HepG2 (cell line): ENCODE results near the gene IKZF3. TPM values are rescaled to one million over a fixed set of nuclear protein-coding genes. Genes with fewer than 3 reads are reported as not detected.
A peak's percentile ranks its signal among the peaks of the same experiment; 100 is the strongest.

ENCODE experiments used
- BRD4 ChIP-seq: sonication (generic); formaldehyde crosslinking; IDR thresholded peaks from 2 replicates; pipeline ENCODE4 v1.4.0; 2020; ENCODE audit warnings: missing genetic modification reagents
- FOXJ3 ChIP-seq: sonication (generic); formaldehyde crosslinking; IDR thresholded peaks from 2 replicates; pipeline ENCODE4 v1.4.0; 2020; ENCODE audit warnings: missing genetic modification reagents, mild to moderate bottlenecking, borderline replicate concordance
- MTA1 ChIP-seq: sonication (generic); formaldehyde crosslinking; IDR thresholded peaks from 2 replicates; pipeline ENCODE4 v1.4.0; 2020; ENCODE audit warnings: missing genetic modification reagents, mild to moderate bottlenecking, borderline replicate concordance
- NFE2L2 ChIP-seq: fragments of 150-350 bp; IDR thresholded peaks from 2 replicates; pipeline ENCODE4 v1.6.1; 2014; ENCODE audit warnings: low read length
- SNRNP70 ChIP-seq: fragments of 200-400 bp; formaldehyde crosslinking; IDR thresholded peaks from 2 replicates; pipeline ENCODE4 v1.6.1; 2017; ENCODE audit warnings: mild to moderate bottlenecking, low read depth, low read length, moderate library complexity
- SP2 ChIP-seq: sonication (generic); formaldehyde crosslinking; IDR thresholded peaks from 2 replicates; pipeline ENCODE4 v1.5.1; 2020; ENCODE audit warnings: mild to moderate bottlenecking, missing genetic modification reagents
- TBX3 ChIP-seq: fragments of 450-650 bp; IDR thresholded peaks from 2 replicates; pipeline ENCODE4 v1.6.1; 2017; ENCODE audit warnings: antibody characterized with exemption, mild to moderate bottlenecking, inconsistent platforms, borderline replicate concordance
- TEAD3 ChIP-seq: optimal IDR thresholded peaks from 2 replicates; pipeline ENCODE3; 2016; ENCODE audit warnings: borderline replicate concordance
- ZBTB3 ChIP-seq: sonication (generic); formaldehyde crosslinking; IDR thresholded peaks from 2 replicates; pipeline ENCODE4 v1.4.0; 2020; ENCODE audit warnings: low read depth, mild to moderate bottlenecking, moderate library complexity, missing genetic modification reagents, borderline replicate concordance
- ZMYM2 ChIP-seq: sonication (generic); formaldehyde crosslinking; IDR thresholded peaks from 2 replicates; pipeline ENCODE4 v1.8.0; 2022; ENCODE audit warnings: mild to moderate bottlenecking, missing genetic modification reagents
- ZNF569 ChIP-seq: sonication (generic); formaldehyde crosslinking; IDR thresholded peaks from 2 replicates; pipeline ENCODE4 v1.5.0; 2020; ENCODE audit warnings: mild to moderate bottlenecking, missing genetic modification reagents, moderate library complexity, borderline replicate concordance
- ZNF772 ChIP-seq: sonication (generic); formaldehyde crosslinking; IDR thresholded peaks from 2 replicates; pipeline ENCODE4 v1.5.0; 2020; ENCODE audit warnings: mild to moderate bottlenecking, missing genetic modification reagents
- ZNF792 ChIP-seq: IDR thresholded peaks from 2 replicates; pipeline ENCODE4 v1.6.1; 2016
- polyA plus RNA-seq, 8 experiments: library from polyadenylated mRNA; depleted of rRNA in 3 of 8; stranded (reverse) in 7 of 8; unstranded in 1 of 8; fragments of >200 nt; fragmentation: Illumina TruSeq in 4 of 8; extraction: Trizol in 4 of 8; gene quantifications; 2 replicates each; pipeline versions ENCODE4 v1.2.1 to v1.2.3, GENCODE V29; 2011 to 2016; ENCODE audit warnings: low read depth in 4 of 8, missing spikeins in 1 of 8, mixed read lengths in 1 of 8; ENCODE audit not compliant: insufficient read depth in 1 of 8
- total RNA-seq, 5 experiments: library from RNA; depleted of rRNA; stranded (reverse); fragments of >200 nt; fragmentation: Illumina TruSeq; extraction: Trizol; gene quantifications; 2 replicates each; pipeline ENCODE4 v1.2.3, GENCODE V29; 2016; ENCODE audit warnings: low read depth in 1 of 5
- TF ChIP-seq, protein P1 (sequence below): sonication (generic); formaldehyde crosslinking; IDR thresholded peaks from 2 replicates; pipeline ENCODE4 v1.4.0; 2020; ENCODE audit warnings: low read depth, missing genetic modification reagents
- TF ChIP-seq, protein P2 (sequence below): sonication (generic); formaldehyde crosslinking; conservative IDR thresholded peaks from 2 replicates; pipeline ENCODE4 v1.8.0; 2022; ENCODE audit warnings: mild to moderate bottlenecking, moderate library complexity, missing genetic modification reagents
- TF ChIP-seq, protein P3 (sequence below): sonication (generic); formaldehyde crosslinking; IDR thresholded peaks from 2 replicates; pipeline ENCODE4 v1.4.0; 2020; ENCODE audit warnings: missing genetic modification reagents
- TF ChIP-seq, protein P4 (sequence below): IDR thresholded peaks from 2 replicates; pipeline ENCODE4 v1.6.1; 2016; ENCODE audit warnings: missing genetic modification reagents, missing compliant biosample characterization
- TF ChIP-seq, protein P5 (sequence below): sonication (generic); formaldehyde crosslinking; IDR thresholded peaks from 2 replicates; pipeline ENCODE4 v1.4.0; 2020; ENCODE audit warnings: missing genetic modification reagents

Gene IKZF3
- total and polyA plus RNA-seq, 2 of the 13 experiments (the other 11 are each of a cell fraction or from before 2014, with no cell fraction given): not detected

DNA sequence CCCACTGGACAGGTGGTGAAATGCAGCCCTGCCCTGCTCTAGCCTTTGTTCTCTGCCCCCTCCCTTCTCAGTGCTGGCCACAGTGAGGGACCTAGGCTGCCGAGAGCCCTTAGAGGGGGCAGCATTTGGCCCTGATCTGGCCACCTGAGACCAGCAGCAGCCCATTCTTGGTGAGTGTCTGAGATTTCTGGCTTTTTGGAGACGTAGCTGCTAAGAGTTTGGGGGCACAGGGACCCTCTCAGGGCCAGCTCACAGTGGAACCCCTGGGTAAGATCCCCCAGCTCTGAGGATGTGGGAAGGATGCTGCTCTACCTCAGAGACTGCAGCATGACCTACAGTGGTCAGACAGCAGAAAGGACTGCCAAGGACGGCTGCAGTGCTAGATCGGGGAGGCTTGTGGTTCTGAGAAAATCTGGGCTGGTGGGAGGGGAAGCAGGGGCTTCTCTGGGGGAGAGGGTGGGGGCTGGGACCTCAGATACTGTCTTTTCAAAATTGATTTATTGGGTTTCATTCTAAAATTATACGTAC lies 113.0 kb downstream of the IKZF3 start (continued):
- TF ChIP-seq, protein P1, sequence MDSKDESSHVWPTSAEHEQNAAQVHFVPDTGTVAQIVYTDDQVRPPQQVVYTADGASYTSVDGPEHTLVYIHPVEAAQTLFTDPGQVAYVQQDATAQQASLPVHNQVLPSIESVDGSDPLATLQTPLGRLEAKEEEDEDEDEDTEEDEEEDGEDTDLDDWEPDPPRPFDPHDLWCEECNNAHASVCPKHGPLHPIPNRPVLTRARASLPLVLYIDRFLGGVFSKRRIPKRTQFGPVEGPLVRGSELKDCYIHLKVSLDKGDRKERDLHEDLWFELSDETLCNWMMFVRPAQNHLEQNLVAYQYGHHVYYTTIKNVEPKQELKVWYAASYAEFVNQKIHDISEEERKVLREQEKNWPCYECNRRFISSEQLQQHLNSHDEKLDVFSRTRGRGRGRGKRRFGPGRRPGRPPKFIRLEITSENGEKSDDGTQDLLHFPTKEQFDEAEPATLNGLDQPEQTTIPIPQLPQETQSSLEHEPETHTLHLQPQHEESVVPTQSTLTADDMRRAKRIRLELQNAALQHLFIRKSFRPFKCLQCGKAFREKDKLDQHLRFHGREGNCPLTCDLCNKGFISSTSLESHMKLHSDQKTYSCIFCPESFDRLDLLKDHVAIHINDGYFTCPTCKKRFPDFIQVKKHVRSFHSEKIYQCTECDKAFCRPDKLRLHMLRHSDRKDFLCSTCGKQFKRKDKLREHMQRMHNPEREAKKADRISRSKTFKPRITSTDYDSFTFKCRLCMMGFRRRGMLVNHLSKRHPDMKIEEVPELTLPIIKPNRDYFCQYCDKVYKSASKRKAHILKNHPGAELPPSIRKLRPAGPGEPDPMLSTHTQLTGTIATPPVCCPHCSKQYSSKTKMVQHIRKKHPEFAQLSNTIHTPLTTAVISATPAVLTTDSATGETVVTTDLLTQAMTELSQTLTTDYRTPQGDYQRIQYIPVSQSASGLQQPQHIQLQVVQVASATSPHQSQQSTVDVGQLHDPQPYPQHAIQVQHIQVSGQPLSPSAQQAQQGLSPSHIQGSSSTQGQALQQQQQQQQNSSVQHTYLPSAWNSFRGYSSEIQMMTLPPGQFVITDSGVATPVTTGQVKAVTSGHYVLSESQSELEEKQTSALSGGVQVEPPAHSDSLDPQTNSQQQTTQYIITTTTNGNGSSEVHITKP (CRISPR knock-in tag): no peak
- TF ChIP-seq, protein P2, sequence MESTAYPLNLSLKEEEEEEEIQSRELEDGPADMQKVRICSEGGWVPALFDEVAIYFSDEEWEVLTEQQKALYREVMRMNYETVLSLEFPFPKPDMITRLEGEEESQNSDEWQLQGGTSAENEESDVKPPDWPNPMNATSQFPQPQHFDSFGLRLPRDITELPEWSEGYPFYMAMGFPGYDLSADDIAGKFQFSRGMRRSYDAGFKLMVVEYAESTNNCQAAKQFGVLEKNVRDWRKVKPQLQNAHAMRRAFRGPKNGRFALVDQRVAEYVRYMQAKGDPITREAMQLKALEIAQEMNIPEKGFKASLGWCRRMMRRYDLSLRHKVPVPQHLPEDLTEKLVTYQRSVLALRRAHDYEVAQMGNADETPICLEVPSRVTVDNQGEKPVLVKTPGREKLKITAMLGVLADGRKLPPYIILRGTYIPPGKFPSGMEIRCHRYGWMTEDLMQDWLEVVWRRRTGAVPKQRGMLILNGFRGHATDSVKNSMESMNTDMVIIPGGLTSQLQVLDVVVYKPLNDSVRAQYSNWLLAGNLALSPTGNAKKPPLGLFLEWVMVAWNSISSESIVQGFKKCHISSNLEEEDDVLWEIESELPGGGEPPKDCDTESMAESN (CRISPR knock-in tag): no peak
- no peak for TF ChIP-seq TBX3
- TF ChIP-seq TEAD3 (CRISPR knock-in tag): no peak
- no peak for TF ChIP-seq SP2 (CRISPR knock-in tag)
- 0 out of 2 replicates have a peak, but pooled peaks have one; percentile 7 for TF ChIP-seq ZNF792 (CRISPR knock-in tag)
- TF ChIP-seq ZBTB3: no peak
- TF ChIP-seq FOXJ3 (CRISPR knock-in tag): no peak
- 0 out of 2 replicates have a peak, but pooled peaks have one; percentile 1 for TF ChIP-seq ZNF772 (CRISPR knock-in tag)
- TF ChIP-seq, protein P3, sequence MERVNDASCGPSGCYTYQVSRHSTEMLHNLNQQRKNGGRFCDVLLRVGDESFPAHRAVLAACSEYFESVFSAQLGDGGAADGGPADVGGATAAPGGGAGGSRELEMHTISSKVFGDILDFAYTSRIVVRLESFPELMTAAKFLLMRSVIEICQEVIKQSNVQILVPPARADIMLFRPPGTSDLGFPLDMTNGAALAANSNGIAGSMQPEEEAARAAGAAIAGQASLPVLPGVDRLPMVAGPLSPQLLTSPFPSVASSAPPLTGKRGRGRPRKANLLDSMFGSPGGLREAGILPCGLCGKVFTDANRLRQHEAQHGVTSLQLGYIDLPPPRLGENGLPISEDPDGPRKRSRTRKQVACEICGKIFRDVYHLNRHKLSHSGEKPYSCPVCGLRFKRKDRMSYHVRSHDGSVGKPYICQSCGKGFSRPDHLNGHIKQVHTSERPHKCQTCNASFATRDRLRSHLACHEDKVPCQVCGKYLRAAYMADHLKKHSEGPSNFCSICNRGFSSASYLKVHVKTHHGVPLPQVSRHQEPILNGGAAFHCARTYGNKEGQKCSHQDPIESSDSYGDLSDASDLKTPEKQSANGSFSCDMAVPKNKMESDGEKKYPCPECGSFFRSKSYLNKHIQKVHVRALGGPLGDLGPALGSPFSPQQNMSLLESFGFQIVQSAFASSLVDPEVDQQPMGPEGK (CRISPR knock-in tag): 0 out of 2 replicates have a peak, but pooled peaks have one; percentile 36
- no peak for TF ChIP-seq BRD4 (CRISPR knock-in tag)
- TF ChIP-seq, protein P4, sequence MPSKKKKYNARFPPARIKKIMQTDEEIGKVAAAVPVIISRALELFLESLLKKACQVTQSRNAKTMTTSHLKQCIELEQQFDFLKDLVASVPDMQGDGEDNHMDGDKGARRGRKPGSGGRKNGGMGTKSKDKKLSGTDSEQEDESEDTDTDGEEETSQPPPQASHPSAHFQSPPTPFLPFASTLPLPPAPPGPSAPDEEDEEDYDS (CRISPR knock-in tag): no peak
- TF ChIP-seq ZMYM2 (CRISPR knock-in tag): no peak
- TF ChIP-seq SNRNP70: no peak
- TF ChIP-seq, protein P5, sequence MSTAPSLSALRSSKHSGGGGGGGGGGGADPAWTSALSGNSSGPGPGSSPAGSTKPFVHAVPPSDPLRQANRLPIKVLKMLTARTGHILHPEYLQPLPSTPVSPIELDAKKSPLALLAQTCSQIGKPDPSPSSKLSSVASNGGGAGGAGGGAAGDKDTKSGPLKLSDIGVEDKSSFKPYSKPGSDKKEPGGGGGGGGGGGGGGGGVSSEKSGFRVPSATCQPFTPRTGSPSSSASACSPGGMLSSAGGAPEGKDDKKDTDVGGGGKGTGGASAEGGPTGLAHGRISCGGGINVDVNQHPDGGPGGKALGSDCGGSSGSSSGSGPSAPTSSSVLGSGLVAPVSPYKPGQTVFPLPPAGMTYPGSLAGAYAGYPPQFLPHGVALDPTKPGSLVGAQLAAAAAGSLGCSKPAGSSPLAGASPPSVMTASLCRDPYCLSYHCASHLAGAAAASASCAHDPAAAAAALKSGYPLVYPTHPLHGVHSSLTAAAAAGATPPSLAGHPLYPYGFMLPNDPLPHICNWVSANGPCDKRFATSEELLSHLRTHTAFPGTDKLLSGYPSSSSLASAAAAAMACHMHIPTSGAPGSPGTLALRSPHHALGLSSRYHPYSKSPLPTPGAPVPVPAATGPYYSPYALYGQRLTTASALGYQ (CRISPR knock-in tag): no peak
- TF ChIP-seq ZNF569 (CRISPR knock-in tag): no peak
- TF ChIP-seq NFE2L2: no peak
- 0 out of 2 replicates have a peak, but pooled peaks have one; percentile 8 for TF ChIP-seq MTA1 (CRISPR knock-in tag)
